Measurements from ENCODE around the gene EXOG.

- no peak for TF ChIP-seq CTCF (conservative IDR thresholded peaks at IDR 0.05 in 1 of 2, IDR thresholded peaks at IDR 0.05 in 1 of 2; ENCODE audit: low read depth in 1 of 2, low read length in 2 of 2)
- TF ChIP-seq EZH2 (IDR thresholded peaks at IDR 0.05; ENCODE audit: low read length, missing control alignments): no peak
Measured at GRCh38 chr3:38556640-38557358, 60.7 kb downstream of the EXOG start.

Data from fibroblast of lung (primary cell).